Hepatocyte (in vitro differentiated cells): ENCODE results near the gene PTGIS. TPM values are rescaled to one million over a fixed set of nuclear protein-coding genes. Genes with fewer than 3 reads are reported as not detected.

Experiments used
- DNase-seq: peaks from one replicate; pipeline ENCODE4 v3.0.0-alpha.2; 2016; ENCODE audit warnings: low spot score
- H2AFZ ChIP-seq: fragments of 200-600 bp; sonication (generic); 2 replicates; pipeline ENCODE4 v1.6.0; 2016; ENCODE audit warnings: antibody characterized with exemption, mild to moderate bottlenecking
- H3K27ac ChIP-seq: fragments of 200-600 bp; sonication (generic); 2 replicates; pipeline ENCODE4 v1.5.1; 2016; ENCODE audit warnings: mild to moderate bottlenecking
- H3K27me3 ChIP-seq: fragments of 200-600 bp; sonication (generic); 2 replicates; pipeline ENCODE4 v1.6.1; 2016
- H3K36me3 ChIP-seq: fragments of 200-600 bp; sonication (generic); replicated peaks from 2 replicates; pipeline ENCODE4 v1.5.1; 2016; ENCODE audit warnings: low read depth; ENCODE audit not compliant: insufficient read depth
- H3K4me1 ChIP-seq: fragments of 200-600 bp; sonication (generic); 2 replicates; pipeline ENCODE4 v1.5.1; 2016; ENCODE audit warnings: mild to moderate bottlenecking, moderate library complexity; ENCODE audit not compliant: insufficient read depth
- H3K4me2 ChIP-seq: fragments of 200-600 bp; sonication (generic); 2 replicates; pipeline ENCODE4 v1.6.0; 2016
- H3K4me3 ChIP-seq: fragments of 200-600 bp; sonication (generic); 2 replicates; pipeline ENCODE4 v1.5.1; 2016; ENCODE audit warnings: mild to moderate bottlenecking
- H3K79me2 ChIP-seq: fragments of 200-600 bp; sonication (generic); 2 replicates; pipeline ENCODE4 v1.6.0; 2017; ENCODE audit warnings: mild to moderate bottlenecking
- H3K9me2 ChIP-seq: fragments of 200-600 bp; sonication (generic); replicated peaks from 2 replicates; pipeline ENCODE4 v1.6.0; 2017; ENCODE audit warnings: mild to moderate bottlenecking; ENCODE audit not compliant: insufficient read depth
- H3K9me3 ChIP-seq: fragments of 200-600 bp; sonication (generic); 2 replicates; pipeline ENCODE4 v1.5.1; 2016; ENCODE audit warnings: low read depth, mild to moderate bottlenecking
- H4K20me1 ChIP-seq: fragments of 200-600 bp; sonication (generic); 2 replicates; pipeline ENCODE4 v1.6.0; 2016; ENCODE audit warnings: mild to moderate bottlenecking; ENCODE audit not compliant: insufficient read depth, poor library complexity, severe bottlenecking
- CTCF ChIP-seq: fragments of 200-600 bp; sonication (generic); IDR thresholded peaks from 2 replicates; pipeline ENCODE4 v1.5.1; 2016; ENCODE audit warnings: antibody characterized with exemption, mild to moderate bottlenecking; ENCODE audit not compliant: poor library complexity
- EZH2 ChIP-seq: fragments of 200-600 bp; sonication (generic); IDR thresholded peaks from 2 replicates; pipeline ENCODE4 v1.6.1; 2016; ENCODE audit warnings: antibody characterized with exemption, mild to moderate bottlenecking, borderline replicate concordance
- EZH2phosphoT487 ChIP-seq: fragments of 200-600 bp; sonication (generic); IDR thresholded peaks from one replicate; pipeline ENCODE4 v1.6.1; 2018; ENCODE audit warnings: antibody characterized with exemption, mild to moderate bottlenecking, low read depth, moderate library complexity; ENCODE audit not compliant: unreplicated experiment, severe bottlenecking
- WGBS: methylation state at CpG from one replicate; pipeline ENCODE4 v1.1.6; 2016; ENCODE audit warnings: low lambda C conversion rate; ENCODE audit errors: missing lambda C conversion rate; 5-methylcytosine and 5-hydroxymethylcytosine counted together
- polyA plus RNA-seq: library from polyadenylated mRNA; unstranded; fragments of >200 nt; fragmentation: Nextera tagmentation; extraction: Ambion mirVana; gene quantifications from 2 replicates; pipeline ENCODE4 v1.2.1, GENCODE V29; 2016
- total RNA-seq: library from RNA; depleted of rRNA; stranded (reverse); fragments of >200 nt; gene quantifications from 2 replicates; pipeline ENCODE4 v1.2.3, GENCODE V29; 2014

The PTGIS gene
- total and polyA plus RNA-seq, 2 experiments from 2014 or later = 25.4 to 26.1 TPM

GRCh38 chr20:49557449-49557848 lies 10.5 kb downstream of the PTGIS start:
- H3K79me2 ChIP-seq = peaks cover 10% of the 10 kb centered on the region
- H3K4me1 ChIP-seq = peaks cover 12% of the 10 kb centered on the region
- 83% methylated on average over 5 of the region's 5 CpGs for WGBS
- no peak overlapping the region for H3K4me3 ChIP-seq
- no peaks in the 10 kb centered on the region for H3K9me2 ChIP-seq
- H3K9me3 ChIP-seq = no peaks in the 10 kb centered on the region
- peak overlapping the region; percentile 28 for H3K4me2 ChIP-seq
- no peaks in the 10 kb centered on the region for H3K27me3 ChIP-seq
- no peak overlapping the region for H2AFZ ChIP-seq
- TF ChIP-seq CTCF (no peak), EZH2phosphoT487 (no peak), EZH2 (no peak)
- no peaks in the 10 kb centered on the region for H4K20me1 ChIP-seq
- no peak for DNase-seq
- H3K27ac ChIP-seq = peak overlapping the region; percentile 33
- no peaks in the 10 kb centered on the region for H3K36me3 ChIP-seq

GRCh38 chr20:49556621-49557020 lies 11.3 kb downstream of the PTGIS start:
- H3K9me2 ChIP-seq = no peaks in the 10 kb centered on the region
- H3K27ac ChIP-seq = no peak overlapping the region
- no peaks in the 10 kb centered on the region for H4K20me1 ChIP-seq

GRCh38 chr20:49549801-49550551 lies 18.0 kb downstream of the PTGIS start:
- Histone ChIP-seq H3K79me2 (no peaks in the 10 kb centered on the region), H3K9me2 (no peaks in the 10 kb centered on the region), H3K36me3 (no peaks in the 10 kb centered on the region), H3K27me3 (no peaks in the 10 kb centered on the region), H3K9me3 (no peaks in the 10 kb centered on the region), H2AFZ (no peak overlapping the region), H3K4me1 (peaks cover 25% of the 10 kb centered on the region), H3K27ac (peak overlapping the region; percentile 87), H4K20me1 (no peaks in the 10 kb centered on the region), H3K4me3 (no peak overlapping the region), H3K4me2 (no peak overlapping the region)
- DNase-seq = no peak
- 90% methylated on average over 8 of the region's 8 CpGs for WGBS
- TF ChIP-seq EZH2phosphoT487 = no peak
- no peak for TF ChIP-seq CTCF

More at GRCh38 chr20:49556621-49557020, 11.3 kb downstream of the PTGIS start:
- H2AFZ ChIP-seq = no peak overlapping the region
- peaks cover 6% of the 10 kb centered on the region for H3K79me2 ChIP-seq
- H3K27me3 ChIP-seq = no peaks in the 10 kb centered on the region
- H3K36me3 ChIP-seq = no peaks in the 10 kb centered on the region
- no peak for TF ChIP-seq EZH2
- H3K4me3 ChIP-seq = no peak overlapping the region
- H3K4me2 ChIP-seq = no peak overlapping the region
- H3K9me3 ChIP-seq = no peaks in the 10 kb centered on the region
- H3K4me1 ChIP-seq = peaks cover 12% of the 10 kb centered on the region
- DNase-seq = no peak

GRCh38 chr20:49548371-49548947 lies 19.5 kb downstream of the PTGIS start:
- Histone ChIP-seq H3K27me3 (no peaks in the 10 kb centered on the region), H3K4me1 (peaks cover 25% of the 10 kb centered on the region), H3K27ac (no peak overlapping the region), H3K4me2 (no peak overlapping the region), H3K36me3 (no peaks in the 10 kb centered on the region), H3K9me3 (no peaks in the 10 kb centered on the region), H3K79me2 (no peaks in the 10 kb centered on the region), H3K4me3 (no peak overlapping the region), H2AFZ (no peak overlapping the region), H3K9me2 (no peaks in the 10 kb centered on the region), H4K20me1 (no peaks in the 10 kb centered on the region)
- WGBS = 100% methylated on average over 1 of the region's 1 CpG
- DNase-seq = no peak
- no peak for TF ChIP-seq EZH2phosphoT487
- TF ChIP-seq CTCF = no peak
- TF ChIP-seq EZH2 = no peak
